Measurements from ENCODE around the gene DTX4. TPM values are rescaled to one million over a fixed set of nuclear protein-coding genes. Genes with fewer than 3 reads are reported as not detected.

Gene DTX4
- total RNA-seq, 1 experiment from 2014 or later, result 0.95 TPM

GRCh38 chr11:59225017-59225416, 53.1 kb downstream of the DTX4 start:
- DNase-seq (ENCODE audit: low read depth, low spot score), result no peak
- in situ Hi-C loops (cut with HindIII; ENCODE audit: low pct_unique_long_range_greater_than_20kb, low sequenced_read_pairs), result no loop called here

GRCh38 chr11:59226396-59226795, 54.5 kb downstream of the DTX4 start:
- in situ Hi-C loops (cut with HindIII; ENCODE audit: low pct_unique_long_range_greater_than_20kb, low sequenced_read_pairs), result no loop called here
- no peak for DNase-seq (ENCODE audit: low read depth, low spot score)

- in situ Hi-C loops (cut with HindIII; ENCODE audit: low pct_unique_long_range_greater_than_20kb, low sequenced_read_pairs), result no loop called here
- no peak for DNase-seq (ENCODE audit: low read depth, low spot score)
Measured at GRCh38 chr11:59240322-59240721, 68.4 kb downstream of the DTX4 start.

- in situ Hi-C loops (cut with HindIII; ENCODE audit: low pct_unique_long_range_greater_than_20kb, low sequenced_read_pairs), result no loop called here
- DNase-seq (ENCODE audit: low read depth, low spot score), result no peak
Measured at GRCh38 chr11:59243633-59244032, 71.7 kb downstream of the DTX4 start.

- no peak for DNase-seq (ENCODE audit: low read depth, low spot score)
- in situ Hi-C loops (cut with HindIII; ENCODE audit: low pct_unique_long_range_greater_than_20kb, low sequenced_read_pairs), result no loop called here
Measured at GRCh38 chr11:59247531-59248227, 75.7 kb downstream of the DTX4 start.

- no peak for DNase-seq (ENCODE audit: low read depth, low spot score)
- in situ Hi-C loops (cut with HindIII; ENCODE audit: low pct_unique_long_range_greater_than_20kb, low sequenced_read_pairs), result no loop called here
Measured at GRCh38 chr11:59249535-59249934, 77.6 kb downstream of the DTX4 start.

GRCh38 chr11:59253001-59253400, 81.1 kb downstream of the DTX4 start:
- no peak for DNase-seq (ENCODE audit: low read depth, low spot score)
- in situ Hi-C loops (cut with HindIII; ENCODE audit: low pct_unique_long_range_greater_than_20kb, low sequenced_read_pairs), result no loop called here

- in situ Hi-C loops (cut with HindIII; ENCODE audit: low pct_unique_long_range_greater_than_20kb, low sequenced_read_pairs), result no loop called here
Measured at GRCh38 chr11:59254286-59254685, 82.4 kb downstream of the DTX4 start.

GRCh38 chr11:59255281-59255680, 83.3 kb downstream of the DTX4 start:
- DNase-seq (ENCODE audit: low read depth, low spot score), result no peak

More at GRCh38 chr11:59254286-59254685, 82.4 kb downstream of the DTX4 start:
- DNase-seq (ENCODE audit: low read depth, low spot score), result no peak

More at GRCh38 chr11:59255281-59255680, 83.3 kb downstream of the DTX4 start:
- in situ Hi-C loops (cut with HindIII; ENCODE audit: low pct_unique_long_range_greater_than_20kb, low sequenced_read_pairs), result no loop called here

Small RNA genes within 50 kb of the gene (small RNA-seq; reads per million reads assigned to genes)
- gene RN7SL42P, result 0 reads per million in 2 experiments

Other genes starting within 250 kb of the DTX4 start
- not detected in 2 replicates for gene GLYATL1, start 232.6 kb upstream of the DTX4 start, total RNA-seq (2014; rRNA removed; shearing (Covaris generic))
- gene GLYATL1B, start 85.8 kb upstream of the DTX4 start, total RNA-seq (2014; rRNA removed; shearing (Covaris generic)), result not detected in 2 replicates
- gene FAM111B, start 64.9 kb upstream of the DTX4 start, total RNA-seq (2014; rRNA removed; shearing (Covaris generic)), result 6.8 and 7.2 TPM in 2 replicates
- gene FAM111A, start 29.3 kb upstream of the DTX4 start, total RNA-seq (2014; rRNA removed; shearing (Covaris generic)), result 30.6 and 31.1 TPM in 2 replicates
- gene MPEG1, start 40.8 kb downstream of the DTX4 start, total RNA-seq (2014; rRNA removed; shearing (Covaris generic)), result not detected in 2 replicates
- gene OR5AN1, start 186.8 kb downstream of the DTX4 start, total RNA-seq (2014; rRNA removed; shearing (Covaris generic)), result not detected in 2 replicates